HCT116 (cell line): Measurements from ENCODE around the gene ABLIM1. TPM values are rescaled to one million over a fixed set of nuclear protein-coding genes. Genes with fewer than 3 reads are reported as not detected.

Experiments used
- ATAC-seq: fragments of 200-7000 bp; cut with Tn5 transposase; 2 replicates; pipeline ENCODE4 v1.9.1; 2020; ENCODE audit warnings: mild to moderate bottlenecking, moderate library complexity
- BruUV-seq: library from RNA; stranded (reverse); fragments of 400-500 nt; replicated peaks from 2 replicates; lab custom pipeline; 2021; lab: Mats Ljungman, UMichigan
- CTCF ChIA-PET: fragments of 300-600 bp; sonication (Branson Sonifier 250); formaldehyde crosslinking; loops from one replicate; lab custom pipeline; 2021; ENCODE audit warnings: antibody characterized with exemption; lab: Charles Lee
- POLR2A ChIA-PET: fragments of 300-600, 350-600 bp; sonication (Branson Sonifier 250); formaldehyde crosslinking; loops from one replicate; lab custom pipeline; 2021; ENCODE audit warnings: antibody characterized with exemption; lab: Charles Lee
- RAD21 ChIA-PET, 2 experiments: fragments of 300-600 bp; sonication (Branson Sonifier 250); formaldehyde crosslinking; loops; one replicate each; lab custom pipeline; 2023; ENCODE audit warnings: low total read pairs in 2 of 2; ENCODE audit not compliant: uncharacterized antibody in 2 of 2, unreplicated experiment in 2 of 2, low non-redundant PET in 1 of 2; lab: Charles Lee
- DNase-seq: peaks from one replicate; pipeline ENCODE4 v3.0.0-alpha.2; 2010; ENCODE audit warnings: low read depth, low spot score
- H2AFZ ChIP-seq: fragments of 200-600 bp; shearing (Covaris generic), sonication (generic); 2 replicates; pipeline ENCODE4 v1.6.1; 2017; ENCODE audit warnings: low read depth, mixed run types, mixed read lengths, antibody characterized with exemption, low read length; ENCODE audit not compliant: poor library complexity, severe bottlenecking
- H3K27ac ChIP-seq: 2 replicates; pipeline ENCODE4 v1.5.1; 2012; ENCODE audit warnings: low read depth, low read length
- H3K27me3 ChIP-seq: fragments of 200-600 bp; sonication (generic); 2 replicates; pipeline ENCODE4 v1.6.1; 2016; ENCODE audit warnings: mixed run types, low read length, mixed read lengths; ENCODE audit not compliant: insufficient read depth
- H3K36me3 ChIP-seq, 2 experiments: fragments of 200-500 bp in 1 of 2; fragments of 200-600 bp in 1 of 2; sonication (Bioruptor generic) in 1 of 2; sonication (generic) in 1 of 2; 2 replicates each; pipeline versions ENCODE4 v1.5.1 to v1.6.1; 2014 to 2016; ENCODE audit warnings: low read length in 2 of 2, inconsistent platforms in 1 of 2, mixed read lengths in 1 of 2, mixed run types in 1 of 2; ENCODE audit not compliant: insufficient read depth in 2 of 2, control insufficient read depth in 1 of 2
- H3K4me1 ChIP-seq, 2 experiments: fragments of 200-600 bp in 1 of 2; sonication (generic) in 1 of 2; 2 replicates each; pipeline versions ENCODE4 v1.5.1 to v1.6.1; 2012 to 2017; ENCODE audit warnings: low read length in 2 of 2, inconsistent platforms in 1 of 2, mild to moderate bottlenecking in 1 of 2, mixed read lengths in 1 of 2, mixed run types in 1 of 2, moderate library complexity in 1 of 2; ENCODE audit not compliant: insufficient read depth in 2 of 2, control insufficient read depth in 1 of 2
- H3K4me2 ChIP-seq: fragments of 200-600 bp; sonication (generic); 2 replicates; pipeline ENCODE4 v1.6.1; 2017; ENCODE audit warnings: mixed run types, low read length, mixed read lengths
- H3K4me3 ChIP-seq, 2 experiments: fragments of 200-600 bp in 1 of 2; sonication (generic) in 1 of 2; replicated peaks in 1 of 2; 2 replicates each; pipeline ENCODE4 v1.5.1; 2011 to 2016; ENCODE audit warnings: low read length in 2 of 2, control low read depth in 1 of 2, low read depth in 1 of 2, mild to moderate bottlenecking in 1 of 2, mixed read lengths in 1 of 2, mixed run types in 1 of 2
- H3K79me2 ChIP-seq: fragments of 200-600 bp; sonication (generic); 2 replicates; pipeline ENCODE4 v1.6.1; 2017; ENCODE audit warnings: mild to moderate bottlenecking, mixed run types, low read length, moderate library complexity, mixed read lengths; ENCODE audit not compliant: insufficient read depth
- H3K9ac ChIP-seq: fragments of 200-600 bp; sonication (generic); 2 replicates; pipeline ENCODE4 v1.6.1; 2016; ENCODE audit warnings: low read length, mixed read lengths
- H3K9me2 ChIP-seq: fragments of 200-600 bp; sonication (generic), shearing (Covaris generic); 2 replicates; pipeline ENCODE4 v1.6.1; 2017; ENCODE audit warnings: mixed run types, mild to moderate bottlenecking, moderate library complexity; ENCODE audit not compliant: insufficient read depth
- H3K9me3 ChIP-seq, 2 experiments: fragments of 200-500 bp in 1 of 2; fragments of 200-600 bp in 1 of 2; sonication (Bioruptor generic) in 1 of 2; sonication (generic) in 1 of 2; 2 replicates each; pipeline ENCODE4 v1.6.1; 2014 to 2017; ENCODE audit warnings: low read length in 2 of 2, mixed read lengths in 2 of 2, inconsistent platforms in 1 of 2, low read depth in 1 of 2, mild to moderate bottlenecking in 1 of 2, mixed run types in 1 of 2, moderate library complexity in 1 of 2; ENCODE audit not compliant: control insufficient read depth in 1 of 2, insufficient read depth in 1 of 2
- H4K20me1 ChIP-seq: fragments of 200-600 bp; sonication (generic), shearing (Covaris generic); 2 replicates; pipeline ENCODE4 v1.6.1; 2017; ENCODE audit warnings: mixed run types, mild to moderate bottlenecking, moderate library complexity; ENCODE audit not compliant: insufficient read depth
- CBX3 ChIP-seq: IDR thresholded peaks from 2 replicates; pipeline ENCODE4 v1.6.1; 2012; ENCODE audit warnings: low read depth
- CEBPB ChIP-seq: IDR thresholded peaks from 2 replicates; pipeline ENCODE4 v1.6.1; 2012; ENCODE audit warnings: low read depth
- EGR1 ChIP-seq: IDR thresholded peaks from 2 replicates; pipeline ENCODE4 v1.6.1; 2012; ENCODE audit warnings: low read depth
- ELF1 ChIP-seq: IDR thresholded peaks from 2 replicates; pipeline ENCODE4 v1.6.1; 2012; ENCODE audit warnings: low read depth, borderline replicate concordance
- EZH2 ChIP-seq: fragments of 200-600 bp; sonication (generic); IDR thresholded peaks from 2 replicates; pipeline ENCODE4 v1.6.1; 2017; ENCODE audit warnings: antibody characterized with exemption, mixed run types
- FOSL1 ChIP-seq: IDR thresholded peaks from 2 replicates; pipeline ENCODE4 v1.6.1; 2012; ENCODE audit warnings: low read depth
- JUND ChIP-seq: IDR thresholded peaks from 2 replicates; pipeline ENCODE4 v1.6.1; 2012
- POLR2AphosphoS5 ChIP-seq: IDR thresholded peaks from 2 replicates; pipeline ENCODE4 v1.6.1; 2011; ENCODE audit warnings: mild to moderate bottlenecking, low read depth, low read length, moderate library complexity
- RAD21 ChIP-seq: IDR thresholded peaks from 2 replicates; pipeline ENCODE4 v1.6.1; 2012; ENCODE audit warnings: low read depth, mild to moderate bottlenecking
- SIN3A ChIP-seq: IDR thresholded peaks from 2 replicates; pipeline ENCODE4 v1.6.1; 2012; ENCODE audit warnings: low read depth
- SP1 ChIP-seq: IDR thresholded peaks from 2 replicates; pipeline ENCODE4 v1.6.1; 2012; ENCODE audit warnings: low read depth
- SRF ChIP-seq: IDR thresholded peaks from 2 replicates; pipeline ENCODE4 v1.6.1; 2012; ENCODE audit warnings: low read depth
- TCF7L2 ChIP-seq: IDR thresholded peaks from 2 replicates; pipeline ENCODE4 v1.7.0; 2011; ENCODE audit warnings: borderline replicate concordance, inconsistent platforms; ENCODE audit not compliant: insufficient read depth, insufficient read length; ENCODE audit errors: extremely low read depth
- ZBTB33 ChIP-seq: IDR thresholded peaks from 2 replicates; pipeline ENCODE4 v1.6.1; 2011; ENCODE audit warnings: mild to moderate bottlenecking, low read length, moderate library complexity; ENCODE audit not compliant: insufficient replicate concordance; ENCODE audit errors: extremely low read depth
- ZFX ChIP-seq: fragments of 450-650 bp; IDR thresholded peaks from 2 replicates; pipeline ENCODE4 v1.6.1; 2017
- ZNF274 ChIP-seq: fragments of 200-500 bp; sonication (Bioruptor generic); IDR thresholded peaks from 2 replicates; pipeline ENCODE4 v1.6.1; 2014; ENCODE audit warnings: mild to moderate bottlenecking, low read depth, low read length, inconsistent platforms
- intact Hi-C: fragments of 100-400 bp; cut with micrococcal nuclease; formaldehyde crosslinking; loops from 2 replicates; pipeline ENCODE4 v1.10.0; 2022
- total RNA-seq: library from RNA; stranded (reverse); gene quantifications from one replicate; pipeline ENCODE4 v1.2.1, GENCODE V29; 2021; ENCODE audit not compliant: unreplicated experiment
- TF ChIP-seq, protein P1 (sequence below): IDR thresholded peaks from 2 replicates; pipeline ENCODE4 v1.6.1; 2012

The ABLIM1 gene
- total RNA-seq, 1 experiment from 2014 or later: 96.2 TPM

DNA sequence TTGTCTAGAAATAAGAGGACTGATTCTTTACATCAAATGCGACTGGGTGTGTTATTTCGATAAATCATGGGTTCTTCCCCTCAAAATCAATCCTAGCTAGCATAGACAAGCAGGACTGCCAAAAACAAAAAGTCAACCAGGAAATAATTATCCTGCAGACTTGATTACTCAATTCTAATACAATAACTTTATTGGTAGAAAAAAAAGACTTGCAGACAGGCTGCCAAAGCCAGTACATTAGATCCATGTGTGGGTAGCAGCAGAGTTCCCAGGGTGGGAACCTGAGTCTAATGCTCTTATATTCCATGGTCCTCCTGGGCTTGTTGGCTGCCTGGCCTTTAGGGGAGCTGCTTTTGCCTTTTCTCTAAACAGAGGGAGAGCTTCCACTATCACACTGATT lies 261.6 kb downstream of the ABLIM1 start:
- CTCF ChIA-PET: interaction anchor here (1.3 kb wide), 1 partner anchor 17 kb away, joined by 3 read pairs; no protein-coding TSS in a partner anchor
- peaks cover 89% of the 10 kb centered on the region for H3K27me3 ChIP-seq
- BruUV-seq: no TSS peak
- DNase-seq (no peak), ATAC-seq (no peak)
- H3K36me3 ChIP-seq: no peaks in the 10 kb centered on the region
- RAD21 ChIA-PET: no interaction called here
- no peak overlapping the region for H3K27ac ChIP-seq
- H3K4me2 ChIP-seq: no peak overlapping the region
- no peaks in the 10 kb centered on the region for H3K9me2 ChIP-seq
- no peak overlapping the region for H3K4me3 ChIP-seq
- H3K4me1 ChIP-seq: no peaks in the 10 kb centered on the region
- TF ChIP-seq ELF1: no peak
- TF ChIP-seq ZNF274: no peak
- TF ChIP-seq, protein P1, sequence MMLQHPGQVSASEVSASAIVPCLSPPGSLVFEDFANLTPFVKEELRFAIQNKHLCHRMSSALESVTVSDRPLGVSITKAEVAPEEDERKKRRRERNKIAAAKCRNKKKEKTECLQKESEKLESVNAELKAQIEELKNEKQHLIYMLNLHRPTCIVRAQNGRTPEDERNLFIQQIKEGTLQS: no peak
- no peak for TF ChIP-seq ZFX
- TF ChIP-seq JUND: no peak
- TF ChIP-seq EGR1: no peak
- no peak for TF ChIP-seq CBX3
- TF ChIP-seq POLR2AphosphoS5: no peak
- TF ChIP-seq SP1: no peak
- TF ChIP-seq SIN3A: no peak
- no peak for TF ChIP-seq RAD21
- TF ChIP-seq FOSL1: no peak
- TF ChIP-seq TCF7L2: no peak
- TF ChIP-seq EZH2: no peak
- TF ChIP-seq ZBTB33: no peak
- TF ChIP-seq CEBPB: no peak
- TF ChIP-seq SRF: no peak
- no peaks in the 10 kb centered on the region for H4K20me1 ChIP-seq
- H2AFZ ChIP-seq: no peak overlapping the region
- intact Hi-C loops: no loop called here
- no peaks in the 10 kb centered on the region for H3K9me3 ChIP-seq
- no peaks in the 10 kb centered on the region for H3K79me2 ChIP-seq
- POLR2A ChIA-PET: no interaction called here
- no peak overlapping the region for H3K9ac ChIP-seq
